ENCODE measurements around the gene DUSP22.

The DUSP22 gene

GRCh38 chr6:382883-383810 is 90.9 kb downstream of the DUSP22 start:
- no peak for ATAC-seq
- TF ChIP-seq RARB (CRISPR knock-in tag; IDR thresholded peaks at IDR 0.05) (no peak), CSRNP3 (CRISPR knock-in tag; IDR thresholded peaks at IDR 0.05) (no peak), ZNF565 (CRISPR knock-in tag; conservative IDR thresholded peaks at IDR 0.05; ENCODE audit: low read depth) (no peak), TCF4 (CRISPR knock-in tag; IDR thresholded peaks at IDR 0.05; ENCODE audit: borderline replicate concordance) (no peak)

GRCh38 chr6:383856-384255 is 91.6 kb downstream of the DUSP22 start:
- no peak for ATAC-seq
- TF ChIP-seq CSDC2 (CRISPR knock-in tag; IDR thresholded peaks at IDR 0.05) (no peak), BACH2 (CRISPR knock-in tag; IDR thresholded peaks at IDR 0.05; ENCODE audit: borderline replicate concordance) (no peak), ZNF8 (CRISPR knock-in tag; IDR thresholded peaks at IDR 0.05) (no peak), OSR1 (CRISPR knock-in tag; IDR thresholded peaks at IDR 0.05) (no peak), TSHZ2 (CRISPR knock-in tag; IDR thresholded peaks at IDR 0.05) (no peak)

- no peak for ATAC-seq
- no peak for TF ChIP-seq CREB5 (CRISPR knock-in tag; IDR thresholded peaks at IDR 0.05; ENCODE audit: low read depth)
- TF ChIP-seq BACH2 (CRISPR knock-in tag; IDR thresholded peaks at IDR 0.05; ENCODE audit: borderline replicate concordance) = no peak
- no peak for TF ChIP-seq CSDC2 (CRISPR knock-in tag; IDR thresholded peaks at IDR 0.05)
- TF ChIP-seq PATZ1 (CRISPR knock-in tag; IDR thresholded peaks at IDR 0.05; ENCODE audit: borderline replicate concordance) = no peak
- no peak for TF ChIP-seq GLIS3 (CRISPR knock-in tag; IDR thresholded peaks at IDR 0.05)
- no peak for TF ChIP-seq ARNTL (CRISPR knock-in tag; IDR thresholded peaks at IDR 0.05; ENCODE audit: borderline replicate concordance, low read depth)
- no peak for TF ChIP-seq ZFP30 (CRISPR knock-in tag; IDR thresholded peaks at IDR 0.05)
- no peak for TF ChIP-seq RARB (CRISPR knock-in tag; IDR thresholded peaks at IDR 0.05)
- no peak for TF ChIP-seq ISL1 (CRISPR knock-in tag; IDR thresholded peaks at IDR 0.05)
Measured at GRCh38 chr6:384898-385297, 92.6 kb downstream of the DUSP22 start.

- ATAC-seq = no peak
- no peak for TF ChIP-seq SNAI2 (CRISPR knock-in tag; IDR thresholded peaks at IDR 0.05)
- TF ChIP-seq ZFP30 (CRISPR knock-in tag; IDR thresholded peaks at IDR 0.05) = no peak
- no peak for TF ChIP-seq POU6F1 (CRISPR knock-in tag; IDR thresholded peaks at IDR 0.05; ENCODE audit: borderline replicate concordance, low read depth)
- no peak for TF ChIP-seq ZFP3 (CRISPR knock-in tag; IDR thresholded peaks at IDR 0.05)
- TF ChIP-seq ESRRG (CRISPR knock-in tag; IDR thresholded peaks at IDR 0.05) = no peak
- no peak for TF ChIP-seq BACH2 (CRISPR knock-in tag; IDR thresholded peaks at IDR 0.05; ENCODE audit: borderline replicate concordance)
- TF ChIP-seq ZC3H10 (CRISPR knock-in tag; IDR thresholded peaks at IDR 0.05) = no peak
- no peak for TF ChIP-seq CSDC2 (CRISPR knock-in tag; IDR thresholded peaks at IDR 0.05)
- no peak for TF ChIP-seq TOX (CRISPR knock-in tag; IDR thresholded peaks at IDR 0.05; ENCODE audit: borderline replicate concordance)
- TF ChIP-seq ZNF70 (CRISPR knock-in tag; IDR thresholded peaks at IDR 0.05) = no peak
- TF ChIP-seq ISL1 (CRISPR knock-in tag; IDR thresholded peaks at IDR 0.05) = no peak
- no peak for TF ChIP-seq PPARA (CRISPR knock-in tag; IDR thresholded peaks at IDR 0.05; ENCODE audit: borderline replicate concordance)
- TF ChIP-seq TCF4 (CRISPR knock-in tag; IDR thresholded peaks at IDR 0.05; ENCODE audit: borderline replicate concordance) = no peak
- TF ChIP-seq ARNTL (CRISPR knock-in tag; IDR thresholded peaks at IDR 0.05; ENCODE audit: borderline replicate concordance, low read depth) = no peak
- TF ChIP-seq CREB5 (CRISPR knock-in tag; IDR thresholded peaks at IDR 0.05; ENCODE audit: low read depth) = no peak
- TF ChIP-seq RARB (CRISPR knock-in tag; IDR thresholded peaks at IDR 0.05) = no peak
Measured at GRCh38 chr6:385614-386013, 93.3 kb downstream of the DUSP22 start.
